ENCODE data around the gene AOC2.
A peak's percentile ranks its signal among the peaks of the same experiment; 100 is the strongest.

The AOC2 gene

DNA sequence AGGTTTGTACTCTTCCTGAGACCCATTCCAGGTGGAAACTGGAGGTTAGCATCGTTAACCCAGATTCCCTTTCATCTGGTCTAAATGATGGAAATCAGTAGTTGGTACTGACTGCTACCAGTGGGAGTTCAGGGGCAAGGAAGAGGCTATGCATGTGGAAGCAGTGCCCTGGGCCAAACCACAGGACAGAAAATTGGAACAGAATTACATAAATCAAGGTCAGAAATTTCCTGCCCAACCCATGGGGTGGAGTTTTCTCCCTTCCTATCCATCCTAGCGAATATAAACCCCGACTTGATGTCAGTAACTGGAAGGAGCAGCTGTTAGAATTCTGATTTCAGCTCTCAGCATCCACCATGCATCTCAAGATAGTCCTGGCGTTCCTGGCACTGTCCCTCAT is at the start of gene AOC2:
TSS of gene AOC2 (plus strand) at position 310 of the 400 bp plus-strand sequence. CDS start at position 357, 47 bp downstream.
- no peak for DNase-seq (ENCODE audit: low spot score)

GRCh38 chr17:42795061-42795460 is 49.3 kb upstream of the AOC2 start:
- DNase-seq (ENCODE audit: low spot score): no peak

GRCh38 chr17:42795465-42795864 is 48.9 kb upstream of the AOC2 start:
- no peak for DNase-seq (ENCODE audit: low spot score)

DNA sequence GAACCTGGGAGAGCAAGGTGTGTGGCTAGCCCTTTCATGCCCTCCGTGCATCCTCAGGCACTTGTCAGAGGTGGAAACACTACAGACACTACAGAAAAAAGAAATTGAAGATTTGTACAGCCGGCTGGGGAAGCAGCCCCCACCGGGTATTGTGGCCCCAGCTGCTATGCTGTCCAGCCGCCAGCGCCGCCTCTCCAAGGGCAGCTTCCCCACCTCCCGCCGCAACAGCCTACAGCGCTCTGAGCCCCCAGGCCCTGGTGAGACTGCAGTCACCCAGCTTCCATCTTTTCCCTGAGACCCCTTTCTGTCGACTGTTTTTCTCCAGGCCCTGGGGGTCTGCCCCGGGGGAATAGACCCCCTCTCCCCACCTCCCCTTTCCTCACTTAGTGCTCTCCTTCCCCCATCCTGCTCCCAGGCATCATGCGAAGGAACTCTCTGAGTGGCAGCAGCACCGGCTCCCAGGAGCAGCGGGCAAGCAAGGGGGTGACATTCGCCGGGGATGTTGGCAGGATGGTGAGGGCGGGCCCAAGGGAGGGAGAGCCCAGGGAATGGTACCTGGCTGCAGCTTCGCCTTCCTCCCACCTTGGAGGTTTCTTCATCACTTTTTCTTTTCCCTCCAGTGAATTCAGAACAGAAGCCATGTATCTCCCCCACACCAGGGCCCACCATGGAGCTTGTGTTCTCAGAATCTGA is 48.2 kb upstream of the AOC2 start:
- no peak for DNase-seq (ENCODE audit: low spot score)

GRCh38 chr17:42797067-42798007 is 47.0 kb upstream of the AOC2 start:
- DNase-seq (ENCODE audit: low spot score): no peak

DNA sequence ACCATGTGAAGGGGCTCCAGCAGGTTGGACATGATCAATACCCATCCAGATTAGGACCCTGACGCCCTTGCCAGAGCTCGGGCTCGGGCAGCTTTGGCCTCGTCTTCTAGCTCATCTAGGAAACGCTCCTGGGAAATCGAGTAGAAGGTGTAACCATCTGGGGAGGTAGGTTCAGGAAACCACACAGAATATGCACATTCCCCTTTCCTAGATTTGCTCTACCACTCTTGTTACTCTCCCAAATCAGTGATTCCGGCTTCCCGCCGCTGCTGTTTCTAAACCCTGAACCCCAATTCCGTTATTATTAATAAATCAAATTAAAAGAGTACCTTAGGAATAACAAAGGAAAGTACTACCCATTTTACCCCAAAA is 46.4 kb upstream of the AOC2 start:
- no peak for DNase-seq (ENCODE audit: low spot score)

- DNase-seq (ENCODE audit: low spot score): peak; percentile 72
Observed at GRCh38 chr17:42798383-42799380, 45.7 kb upstream of the AOC2 start, which contains the start of the genes CNTD1 and COA3. CNTD1 (plus strand) TSS chr17:42798861; CDS start chr17:42799068, 207 bp downstream. COA3 (minus strand) TSS chr17:42798704; CDS start chr17:42798681, 23 bp downstream.

DNA sequence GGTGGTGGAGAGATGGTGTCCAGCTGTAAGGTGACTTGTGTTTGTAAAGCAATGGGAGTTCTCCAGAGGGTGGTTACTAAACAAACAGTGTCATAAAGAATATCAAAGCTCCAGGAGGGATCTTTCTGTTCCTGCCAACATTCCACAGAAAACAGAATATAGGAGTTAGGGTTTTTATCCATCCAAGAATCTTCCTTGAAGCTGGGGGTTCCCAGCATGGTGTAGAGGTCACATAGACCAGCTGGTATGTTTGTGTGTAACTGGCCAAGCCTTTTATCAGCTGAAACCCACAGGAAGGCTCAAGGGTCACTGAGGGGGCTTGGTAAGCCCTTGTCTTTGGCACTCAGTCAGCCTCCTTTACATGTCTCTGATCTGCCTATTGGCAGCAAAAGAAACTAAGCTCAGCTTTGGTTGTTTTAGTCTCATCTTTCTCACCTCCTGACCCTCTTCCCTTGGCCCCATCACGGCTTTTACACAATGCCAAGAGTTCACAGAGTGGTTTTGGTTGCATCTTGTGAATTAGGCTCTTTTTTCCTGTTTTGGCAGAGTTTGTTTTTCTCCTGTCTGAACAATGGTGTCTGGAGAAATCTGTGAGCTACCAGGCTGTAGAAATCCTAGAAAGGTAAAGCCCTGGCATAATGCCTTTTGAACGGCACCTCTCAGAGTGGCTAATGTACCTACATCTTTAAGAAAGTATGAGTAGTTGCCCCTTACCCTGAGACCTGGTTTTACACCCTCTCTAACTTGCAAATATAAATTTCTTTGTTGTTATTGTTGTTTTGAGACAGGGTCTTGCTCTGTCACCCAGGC is 41.1 kb upstream of the AOC2 start:
- DNase-seq (ENCODE audit: low spot score): no peak

DNA sequence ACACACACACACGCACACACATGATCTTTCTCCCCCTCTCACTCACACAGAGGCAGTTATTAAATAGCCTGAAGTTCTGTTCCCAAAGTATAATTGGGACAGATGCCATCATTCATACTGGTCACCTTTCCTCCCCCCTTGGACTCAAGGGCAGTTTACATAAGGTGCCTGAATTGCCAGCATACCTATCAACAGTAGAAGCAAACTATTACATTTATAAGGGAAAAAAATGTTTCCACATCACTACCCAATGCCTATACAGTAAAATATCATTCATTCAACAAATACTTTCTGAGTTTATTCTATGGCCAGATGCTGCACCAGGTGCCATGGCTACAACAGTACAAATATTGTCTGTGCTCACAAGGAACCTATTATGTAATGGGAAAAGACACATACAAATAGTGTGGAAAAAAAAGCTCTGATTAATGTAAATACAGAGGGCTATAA is 39.4 kb upstream of the AOC2 start:
- no peak for DNase-seq (ENCODE audit: low spot score)

DNA sequence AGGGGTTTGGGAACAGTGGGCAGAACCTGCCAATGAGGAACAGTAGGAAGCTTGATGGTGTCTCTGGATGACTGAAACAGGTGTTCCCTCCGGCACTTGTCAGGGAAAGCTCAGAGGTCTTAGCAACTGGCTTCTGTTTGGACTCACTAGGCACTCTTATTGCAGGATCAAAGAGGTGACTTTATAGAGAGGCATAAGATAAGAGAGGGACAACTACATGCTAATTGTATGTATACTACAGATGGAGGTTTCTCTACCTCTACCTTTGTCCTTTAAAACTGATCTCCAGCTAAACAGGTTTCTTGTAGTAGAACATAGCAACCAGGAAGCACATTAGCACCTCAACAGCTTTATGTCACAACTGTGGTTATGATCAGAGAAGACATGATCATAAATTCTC is 38.1 kb upstream of the AOC2 start:
- no peak for DNase-seq (ENCODE audit: low spot score)

- DNase-seq (ENCODE audit: low spot score): no peak
Observed at GRCh38 chr17:42809250-42809649, 35.1 kb upstream of the AOC2 start.

DNA sequence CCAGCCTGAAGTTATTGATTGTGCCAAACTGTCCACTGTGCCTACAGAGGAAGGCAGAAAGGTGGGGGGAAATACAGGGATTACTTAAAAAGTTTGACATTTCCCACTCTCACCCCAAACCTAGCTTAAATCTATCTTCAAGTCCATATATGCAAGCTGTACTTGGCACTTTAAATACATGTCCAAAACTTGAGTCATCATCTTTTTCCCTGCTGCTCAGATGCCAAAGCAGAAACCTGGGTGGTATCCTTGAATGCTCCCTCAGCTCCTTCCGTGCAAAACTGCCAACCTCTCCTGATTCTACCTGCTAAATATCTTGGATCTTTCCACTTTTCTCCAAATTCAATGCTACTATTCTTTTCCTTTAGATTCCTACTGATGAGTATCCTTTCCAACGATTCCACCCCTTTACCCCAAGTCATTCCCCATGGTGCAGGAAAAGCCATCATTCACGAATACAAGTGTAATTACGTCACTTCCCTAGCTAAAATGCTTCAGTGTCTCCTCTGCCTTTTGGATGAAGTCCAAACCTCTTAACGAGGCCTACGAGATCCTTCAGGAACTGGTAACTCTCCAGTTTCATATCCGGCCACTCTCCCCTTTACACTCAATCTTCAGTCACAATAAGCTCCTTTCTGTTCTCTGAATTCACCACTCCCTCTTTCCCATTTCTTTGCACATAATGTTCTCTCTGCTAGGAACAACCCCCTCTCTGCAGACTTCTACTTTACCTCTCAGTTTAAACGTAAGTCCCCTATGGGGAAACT is 29.6 kb upstream of the AOC2 start:
- DNase-seq (ENCODE audit: low spot score): no peak

DNA sequence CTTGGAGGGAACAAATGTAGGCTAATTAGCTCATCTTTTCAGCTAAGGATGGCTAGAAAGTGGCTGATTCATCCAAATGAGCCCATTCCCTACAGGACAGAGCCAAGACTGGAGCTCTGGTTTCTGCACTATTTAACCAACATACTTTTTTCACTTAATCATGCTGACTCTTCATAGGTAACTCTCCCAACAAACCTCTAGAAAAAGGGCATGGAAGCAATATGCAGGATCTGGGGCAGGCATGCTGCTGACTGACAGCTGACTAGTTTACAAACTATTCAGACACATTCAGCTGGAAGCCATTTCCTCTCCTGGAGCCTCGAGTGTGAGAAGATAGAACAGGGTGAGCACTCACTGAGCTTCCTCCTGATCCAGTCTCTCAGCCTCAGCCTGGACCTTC is 26.5 kb upstream of the AOC2 start:
- DNase-seq (ENCODE audit: low spot score): no peak

DNA sequence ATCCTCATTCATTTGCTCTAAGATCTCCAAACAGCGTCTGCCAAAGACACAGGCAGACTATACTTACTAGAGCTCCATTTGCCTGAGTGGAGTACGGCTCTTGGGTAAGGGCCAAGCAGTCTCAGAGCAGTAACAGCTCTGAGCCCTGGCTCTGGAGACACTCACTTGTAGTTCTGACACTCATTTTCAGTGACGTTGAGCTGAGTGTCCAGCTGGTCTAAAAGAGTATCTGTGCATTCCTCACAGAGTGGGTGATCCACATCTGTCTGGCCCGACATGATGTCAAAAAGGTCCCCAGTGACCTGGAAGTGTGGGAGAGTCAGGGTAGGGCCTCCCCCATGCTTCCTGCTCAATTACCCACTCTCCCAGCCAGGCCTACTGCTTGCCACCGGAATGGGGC is 26.0 kb upstream of the AOC2 start:
- DNase-seq (ENCODE audit: low spot score): no peak

GRCh38 chr17:42819939-42820535 is 24.3 kb upstream of the AOC2 start:
- no peak for DNase-seq (ENCODE audit: low spot score)

DNA sequence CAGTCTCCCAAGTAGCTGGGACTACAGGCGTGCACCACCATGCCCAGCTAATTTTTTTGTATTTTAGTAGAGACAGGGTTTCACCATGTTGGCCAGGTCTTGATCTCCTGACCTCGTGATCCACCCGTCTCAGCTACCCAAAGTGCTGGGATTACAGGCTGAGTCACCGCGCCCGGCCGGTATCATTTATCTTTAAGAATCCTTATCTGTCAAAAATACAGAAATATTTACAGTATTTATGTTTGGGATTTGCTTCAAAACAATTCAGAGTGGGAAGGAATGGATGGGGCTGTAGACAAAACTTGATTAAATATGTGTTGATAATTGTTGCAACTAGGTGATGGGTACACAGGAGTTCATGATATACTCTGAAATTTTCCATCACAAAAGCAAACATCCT is 23.2 kb upstream of the AOC2 start:
- DNase-seq (ENCODE audit: low spot score): no peak

DNA sequence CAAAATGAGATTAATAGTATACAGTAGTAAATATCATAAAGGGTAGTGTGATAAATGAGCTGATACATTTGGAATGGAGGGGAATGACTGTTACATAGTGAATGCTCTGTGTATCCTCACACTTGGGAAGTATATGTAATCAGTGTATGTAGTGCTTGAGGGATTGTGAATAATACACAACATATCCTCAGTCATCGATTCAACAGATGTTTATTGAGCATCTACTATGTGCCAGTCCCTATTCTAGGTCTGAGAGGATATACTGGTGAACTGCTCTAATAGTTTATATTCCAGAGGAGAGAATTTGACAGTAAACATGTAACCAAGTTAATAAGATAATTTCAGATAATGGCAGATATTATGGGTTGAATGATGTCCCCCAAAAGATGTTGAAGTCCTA is 16.9 kb upstream of the AOC2 start:
- DNase-seq (ENCODE audit: low spot score): no peak

GRCh38 chr17:42830971-42831370 is 13.4 kb upstream of the AOC2 start:
- no peak for DNase-seq (ENCODE audit: low spot score)

DNA sequence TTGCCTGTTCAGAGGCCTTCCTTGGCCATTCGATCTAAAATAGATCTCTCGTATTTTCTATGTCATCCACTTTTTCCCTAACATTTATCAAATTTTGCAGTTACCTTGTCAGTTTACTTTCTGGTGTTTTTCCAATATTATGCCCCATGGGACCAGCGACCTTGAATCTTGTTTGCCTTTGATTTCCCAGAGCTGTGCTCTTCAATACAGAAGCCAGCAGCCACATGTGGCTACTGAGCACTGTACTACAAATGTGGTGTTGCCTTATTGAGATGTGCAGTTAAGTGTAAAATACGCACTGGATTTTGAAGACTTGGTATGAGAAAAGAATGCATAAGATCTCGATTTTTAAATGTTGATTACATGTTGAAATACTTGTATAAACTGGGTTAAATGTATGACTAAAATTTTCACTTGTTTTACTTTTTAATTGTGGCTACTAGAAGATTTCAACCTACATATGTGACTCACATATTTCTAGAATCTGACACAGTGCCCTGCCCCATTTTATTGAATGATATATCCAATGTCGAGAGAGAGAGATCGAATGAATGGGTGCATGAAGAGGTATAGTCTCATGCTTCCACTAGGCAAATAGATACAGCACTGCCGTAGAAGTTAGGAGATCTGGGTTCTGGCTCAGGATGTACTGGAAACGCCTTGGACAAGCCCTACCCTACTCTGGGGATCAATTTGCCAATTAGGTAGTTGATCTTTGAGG is 12.0 kb upstream of the AOC2 start:
- no peak for DNase-seq (ENCODE audit: low spot score)
